SK-N-SH treated with all-trans-retinoic acid at 6 μM for 48 hours (cell line): ENCODE measurements around the gene MAGEA3.
"Not testable (repeated sequence)": the region's sequence is repeated elsewhere in the genome, so short reads cannot be mapped to it uniquely, and the experiment has no call there.

Experiments
- ATAC-seq: fragments of 200-7000 bp; cut with Tn5 transposase; 3 replicates; pipeline ENCODE4 v1.9.1; 2020; ENCODE audit warnings: mild to moderate bottlenecking, moderate library complexity
- CREB5 ChIP-seq: fragments of 250-450 bp; sonication (Bioruptor Pico); IDR thresholded peaks from 2 replicates; pipeline ENCODE4 v1.5.1; 2020; ENCODE audit warnings: low read depth, mild to moderate bottlenecking, moderate library complexity
- GLIS3 ChIP-seq: fragments of 250-450 bp; sonication (Bioruptor Pico); IDR thresholded peaks from 2 replicates; pipeline ENCODE4 v1.5.0; 2020; ENCODE audit warnings: mild to moderate bottlenecking, moderate library complexity
- ISL1 ChIP-seq: fragments of 250-450 bp; sonication (Bioruptor Pico); IDR thresholded peaks from 2 replicates; pipeline ENCODE4 v2.1.2; 2022; ENCODE audit warnings: mild to moderate bottlenecking, moderate library complexity
- OSR1 ChIP-seq: fragments of 250-450 bp; sonication (Bioruptor Pico); IDR thresholded peaks from 2 replicates; pipeline ENCODE4 v1.8.0; 2022; ENCODE audit warnings: moderate library complexity, mild to moderate bottlenecking, inconsistent platforms
- POU6F1 ChIP-seq: fragments of 250-450 bp; sonication (Bioruptor Pico); IDR thresholded peaks from 2 replicates; pipeline ENCODE4 v1.8.0; 2021; ENCODE audit warnings: low read depth, mild to moderate bottlenecking, moderate library complexity, borderline replicate concordance
- RARB ChIP-seq: fragments of 250-450 bp; sonication (Bioruptor Pico); IDR thresholded peaks from 2 replicates; pipeline ENCODE4 v1.8.0; 2021; ENCODE audit warnings: mild to moderate bottlenecking, moderate library complexity
- TCF4 ChIP-seq: fragments of 250-450 bp; sonication (Bioruptor Pico); IDR thresholded peaks from 2 replicates; pipeline ENCODE4 v1.8.0; 2021; ENCODE audit warnings: mild to moderate bottlenecking, moderate library complexity, borderline replicate concordance
- TOX ChIP-seq: fragments of 250-450 bp; sonication (Bioruptor Pico); IDR thresholded peaks from 2 replicates; pipeline ENCODE4 v1.8.0; 2021; ENCODE audit warnings: mild to moderate bottlenecking, moderate library complexity, borderline replicate concordance
- ZFP3 ChIP-seq: fragments of 250-450 bp; sonication (Bioruptor Pico); IDR thresholded peaks from 2 replicates; pipeline ENCODE4 v1.5.0; 2020; ENCODE audit warnings: mild to moderate bottlenecking, moderate library complexity
- ZFP30 ChIP-seq: fragments of 450-650 bp; formaldehyde crosslinking; IDR thresholded peaks from 2 replicates; pipeline ENCODE4 v1.5.0; 2022; ENCODE audit warnings: mild to moderate bottlenecking, moderate library complexity
- ZNF565 ChIP-seq: fragments of 450-650 bp; formaldehyde crosslinking; conservative IDR thresholded peaks from 2 replicates; pipeline ENCODE4 v1.5.0; 2020; ENCODE audit warnings: low read depth, mild to moderate bottlenecking, moderate library complexity
- ZNF70 ChIP-seq: fragments of 450-650 bp; formaldehyde crosslinking; IDR thresholded peaks from 2 replicates; pipeline ENCODE4 v1.5.0; 2020; ENCODE audit warnings: mild to moderate bottlenecking, moderate library complexity
- ZNF8 ChIP-seq: fragments of 450-650 bp; formaldehyde crosslinking; IDR thresholded peaks from 2 replicates; pipeline ENCODE4 v1.5.0; 2020; ENCODE audit warnings: mild to moderate bottlenecking, moderate library complexity
- TF ChIP-seq, protein P1 (sequence below): fragments of 250-450 bp; sonication (Bioruptor Pico); IDR thresholded peaks from 2 replicates; pipeline ENCODE4 v1.8.0; 2020; ENCODE audit warnings: mild to moderate bottlenecking, moderate library complexity, borderline replicate concordance

MAGEA3 gene

GRCh38 chrX:152663086-152663485 lies 35.5 kb upstream of the MAGEA3 start (continued):
- TF ChIP-seq, protein P1, sequence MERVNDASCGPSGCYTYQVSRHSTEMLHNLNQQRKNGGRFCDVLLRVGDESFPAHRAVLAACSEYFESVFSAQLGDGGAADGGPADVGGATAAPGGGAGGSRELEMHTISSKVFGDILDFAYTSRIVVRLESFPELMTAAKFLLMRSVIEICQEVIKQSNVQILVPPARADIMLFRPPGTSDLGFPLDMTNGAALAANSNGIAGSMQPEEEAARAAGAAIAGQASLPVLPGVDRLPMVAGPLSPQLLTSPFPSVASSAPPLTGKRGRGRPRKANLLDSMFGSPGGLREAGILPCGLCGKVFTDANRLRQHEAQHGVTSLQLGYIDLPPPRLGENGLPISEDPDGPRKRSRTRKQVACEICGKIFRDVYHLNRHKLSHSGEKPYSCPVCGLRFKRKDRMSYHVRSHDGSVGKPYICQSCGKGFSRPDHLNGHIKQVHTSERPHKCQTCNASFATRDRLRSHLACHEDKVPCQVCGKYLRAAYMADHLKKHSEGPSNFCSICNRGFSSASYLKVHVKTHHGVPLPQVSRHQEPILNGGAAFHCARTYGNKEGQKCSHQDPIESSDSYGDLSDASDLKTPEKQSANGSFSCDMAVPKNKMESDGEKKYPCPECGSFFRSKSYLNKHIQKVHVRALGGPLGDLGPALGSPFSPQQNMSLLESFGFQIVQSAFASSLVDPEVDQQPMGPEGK (CRISPR knock-in tag) = no peak
- TF ChIP-seq RARB (CRISPR knock-in tag) (no peak), ZNF70 (CRISPR knock-in tag) (no peak), ZFP30 (CRISPR knock-in tag) (no peak)

GRCh38 chrX:152674135-152674534 lies 24.5 kb upstream of the MAGEA3 start:
- no peak for TF ChIP-seq ZNF8 (CRISPR knock-in tag)
- no peak for TF ChIP-seq ZNF565 (CRISPR knock-in tag)
- TF ChIP-seq TOX (CRISPR knock-in tag) = no peak
- TF ChIP-seq ZFP3 (CRISPR knock-in tag) = no peak
- TF ChIP-seq OSR1 (CRISPR knock-in tag) = no peak
- no peak for TF ChIP-seq CREB5 (CRISPR knock-in tag)
- TF ChIP-seq POU6F1 = no peak
- TF ChIP-seq, protein P1 (CRISPR knock-in tag) = no peak
- TF ChIP-seq TCF4 (CRISPR knock-in tag) = no peak
- no peak for TF ChIP-seq GLIS3 (CRISPR knock-in tag)
- no peak for TF ChIP-seq ISL1 (CRISPR knock-in tag)
- no peak for ATAC-seq

- not testable (repeated sequence) for ATAC-seq
These were observed 23.9 kb upstream of the MAGEA3 start for GRCh38 chrX:152674652-152675051.

DNA sequence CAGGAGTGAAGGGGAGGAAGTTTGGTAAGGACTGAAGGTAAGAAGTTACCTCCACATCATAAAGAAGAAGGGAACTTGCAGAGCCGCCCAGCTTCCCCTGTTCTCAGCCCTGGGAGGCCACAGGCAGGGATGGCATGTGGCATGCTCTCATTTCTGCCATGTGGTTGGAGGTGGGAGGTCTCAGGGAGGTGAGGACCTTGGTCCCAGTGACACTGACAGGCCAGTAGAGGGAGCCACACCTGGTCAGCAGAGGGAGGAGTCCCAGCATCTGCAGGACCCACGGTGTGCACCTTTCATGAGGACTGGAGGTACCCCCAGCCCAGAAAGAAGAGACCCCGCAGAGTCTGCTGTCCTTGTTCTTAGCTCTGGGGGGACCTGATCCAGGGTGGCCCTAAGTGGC lies 17.6 kb upstream of the MAGEA3 start:
- ATAC-seq = peak; percentile 89

GRCh38 chrX:152700390-152700789 lies 1.8 kb downstream of the MAGEA3 start:
- ATAC-seq = not testable (repeated sequence)

DNA sequence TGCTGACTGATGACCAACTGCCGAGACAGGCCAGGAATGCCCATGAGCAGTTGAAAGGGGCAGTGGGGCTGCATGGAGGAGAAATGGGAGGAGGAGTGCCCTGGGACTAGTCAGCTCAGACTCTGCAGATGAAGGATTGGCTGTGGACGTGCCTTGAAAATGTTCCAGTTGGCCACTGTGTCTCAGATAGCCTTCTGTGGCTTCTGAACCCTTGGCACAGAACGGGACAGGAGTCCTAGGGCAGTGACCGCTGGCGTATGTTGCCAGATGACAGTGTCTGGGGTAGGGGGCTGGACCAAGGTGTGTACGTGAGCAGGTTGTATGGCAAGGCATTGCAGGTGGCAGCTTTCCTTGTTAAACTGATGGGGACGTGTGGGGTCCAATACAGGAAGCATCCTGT lies 7.9 kb downstream of the MAGEA3 start:
- not testable (repeated sequence) for ATAC-seq

DNA sequence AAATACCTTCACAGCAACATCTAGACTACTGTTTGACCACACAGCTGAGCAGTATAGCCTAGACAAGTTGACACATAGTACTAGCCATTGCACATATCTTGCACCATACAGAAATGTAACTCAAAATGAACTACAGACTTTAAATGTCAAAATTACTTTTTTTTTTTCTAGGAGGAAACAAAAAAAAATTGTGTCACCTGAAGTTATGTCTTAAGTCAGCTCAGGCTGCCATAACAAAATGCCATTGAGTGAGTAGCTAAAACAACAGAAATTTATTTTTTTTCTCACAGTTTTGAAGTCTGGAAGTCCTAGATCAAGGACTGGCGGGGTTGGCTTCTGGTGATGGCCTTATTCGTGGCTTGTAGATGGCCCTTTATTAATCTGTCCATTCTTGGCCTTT lies 10.6 kb downstream of the MAGEA3 start, which contains the start of gene CSAG2:
Gene CSAG2 (minus strand): TSS at position 101 of the 400 bp plus-strand sequence. CDS start 161 bp downstream, outside the sequence.
- not testable (repeated sequence) for ATAC-seq

GRCh38 chrX:152713195-152713594 lies 14.6 kb downstream of the MAGEA3 start:
- not testable (repeated sequence) for ATAC-seq

GRCh38 chrX:152713815-152714787 lies 15.5 kb downstream of the MAGEA3 start, which contains the start of gene MAGEA2B:
MAGEA2B (plus strand) TSS chrX:152714628; CDS start chrX:152717107, 2,479 bp downstream.
- peak; percentile 92 for ATAC-seq
